K562 (cell line): ENCODE data around the gene JUND. TPM values are rescaled to one million over a fixed set of nuclear protein-coding genes. Genes with fewer than 3 reads are reported as not detected.

Experiments
- ATAC-seq: fragments of 200-7000 bp; cut with Tn5 transposase; 3 replicates; pipeline ENCODE4 v1.9.1; 2020; ENCODE audit warnings: moderate library complexity
- BruUV-seq: library from RNA; stranded (reverse); fragments of 400-500 nt; replicated peaks from 2 replicates; lab custom pipeline; 2021; lab: Mats Ljungman, UMichigan
- CTCF ChIA-PET: fragments of 300-600 bp; formaldehyde crosslinking; extraction: SDS; loops from one replicate; lab custom pipeline; 2021; ENCODE audit warnings: low intra/inter-chr PET ratio; lab: Yijun Ruan, JAX
- POLR2A ChIA-PET: fragments of 300-600, 350-650 bp; sonication (Branson Sonifier 250); formaldehyde crosslinking; extraction: SDS; loops from one replicate; lab custom pipeline; 2021; ENCODE audit warnings: antibody characterized with exemption, inconsistent platforms; lab: Yijun Ruan, JAX
- DNase-seq, 4 experiments: peaks; one replicate each; pipeline versions ENCODE4 v3.0.0 to v3.0.0-alpha.2; 2011 to 2018; ENCODE audit warnings: low spot score in 3 of 4, mixed read lengths in 3 of 4; ENCODE audit errors: extremely low read depth in 1 of 4
- FAIRE-seq: peaks from 2 replicates; lab custom pipeline; 2011; peaks lifted over from hg19 to GRCh38; lab: Jason Lieb, UNC
- H2AFZ ChIP-seq: 2 replicates; pipeline ENCODE4 v1.6.0; 2011; ENCODE audit warnings: low read depth, low read length, control low read depth, inconsistent platforms
- H3K27ac ChIP-seq: fragments of 200-600 bp; 3 replicates; pipeline ENCODE4 v1.8.0; 2011; ENCODE audit warnings: low read depth, mild to moderate bottlenecking, control low read depth, inconsistent platforms, low read length, moderate library complexity, mixed read lengths; ENCODE audit errors: extremely low read depth
- H3K27me3 ChIP-seq, 2 experiments: fragments of 300-600 bp in 1 of 2; 2 replicates in 1 of 2; 3 replicates in 1 of 2; pipeline versions ENCODE4 v1.6.0 to v1.8.0; 2011; ENCODE audit warnings: inconsistent platforms in 2 of 2, low read length in 2 of 2, mild to moderate bottlenecking in 1 of 2, mixed read lengths in 1 of 2, moderate library complexity in 1 of 2; ENCODE audit not compliant: control insufficient read depth in 2 of 2, insufficient read depth in 2 of 2
- H3K36me3 ChIP-seq: fragments of 300-600 bp; 3 replicates; pipeline ENCODE4 v1.8.0; 2011; ENCODE audit warnings: mild to moderate bottlenecking, low read length, inconsistent platforms; ENCODE audit not compliant: control insufficient read depth, insufficient read depth
- H3K4me1 ChIP-seq, 2 experiments: fragments of 200-600 bp in 1 of 2; replicated peaks in 1 of 2; 2 replicates in 1 of 2; 3 replicates in 1 of 2; pipeline versions ENCODE4 v1.5.1 to v1.8.0; 2011; ENCODE audit warnings: inconsistent platforms in 2 of 2, low read length in 2 of 2, mild to moderate bottlenecking in 1 of 2, mixed read lengths in 1 of 2, moderate library complexity in 1 of 2; ENCODE audit not compliant: control insufficient read depth in 2 of 2, insufficient read depth in 2 of 2
- H3K4me2 ChIP-seq: 2 replicates; pipeline ENCODE4 v1.6.1; 2011; ENCODE audit warnings: low read length, control low read depth, inconsistent platforms, mixed read lengths; ENCODE audit not compliant: insufficient read depth
- H3K4me3 ChIP-seq: fragments of 200-600 bp; sonication (generic), shearing (Covaris generic); 2 replicates; pipeline ENCODE4 v1.5.1; 2016; ENCODE audit warnings: control low read depth, inconsistent platforms
- H3K79me2 ChIP-seq: fragments of 200-600 bp; 3 replicates; pipeline ENCODE4 v1.8.0; 2011; ENCODE audit warnings: low read length, inconsistent platforms; ENCODE audit not compliant: control insufficient read depth, insufficient read depth
- H3K9ac ChIP-seq, 2 experiments: 2 replicates each; pipeline versions ENCODE4 v1.6.0 to v1.6.1; 2011; ENCODE audit warnings: low read depth in 2 of 2, low read length in 2 of 2, control low read depth in 1 of 2, inconsistent platforms in 1 of 2, mild to moderate bottlenecking in 1 of 2, mixed read lengths in 1 of 2; ENCODE audit not compliant: insufficient read depth in 1 of 2
- H3K9me1 ChIP-seq: one replicate; pipeline ENCODE4 v1.6.0; 2011; ENCODE audit warnings: inconsistent platforms, mild to moderate bottlenecking, low read length, moderate library complexity; ENCODE audit not compliant: control insufficient read depth, insufficient read depth
- H3K9me3 ChIP-seq: replicated peaks from 2 replicates; pipeline ENCODE4 v1.5.1; 2011; ENCODE audit warnings: low read depth, low read length, inconsistent platforms; ENCODE audit not compliant: control insufficient read depth, insufficient read depth
- H4K20me1 ChIP-seq: replicated peaks from 2 replicates; pipeline ENCODE4 v1.6.1; 2011; ENCODE audit warnings: low read length, inconsistent platforms, mixed read lengths; ENCODE audit not compliant: control insufficient read depth, insufficient read depth
- FOSL1 ChIP-seq: fragments of 200-800 bp; sonication (Bioruptor generic); conservative IDR thresholded peaks from 2 replicates; pipeline ENCODE4 v1.6.1; 2016; ENCODE audit warnings: missing genetic modification characterization, missing compliant biosample characterization
- RBFOX2 ChIP-seq: fragments of 200-400 bp; formaldehyde crosslinking; IDR thresholded peaks from 2 replicates; pipeline ENCODE4 v1.6.1; 2017; ENCODE audit warnings: low read depth, mild to moderate bottlenecking, low read length, moderate library complexity
- TRIM24 ChIP-seq, 2 experiments: fragments of 450-650 bp; IDR thresholded peaks; 2 replicates each; pipeline ENCODE4 v1.6.1; 2016
- WGBS: fragments of 100-300 bp; shearing (Covaris generic); methylation state at CpG from one replicate; pipeline ENCODE4 v1.1.6; 2016; ENCODE audit warnings: low coverage, mixed read lengths; ENCODE audit not compliant: insufficient coverage; ENCODE audit errors: missing lambda C conversion rate; 5-methylcytosine and 5-hydroxymethylcytosine counted together
- in situ Hi-C: fragments of 300-500 bp; cut with MboI; formaldehyde crosslinking; loops from 4 replicates; pipeline ENCODE4 v1.15.0; 2018; ENCODE audit warnings: inconsistent platforms, mixed read lengths
- intact Hi-C: fragments of 100-400 bp; cut with micrococcal nuclease; formaldehyde crosslinking; loops from 2 replicates; pipeline ENCODE4 v1.14.2; 2022
- polyA plus RNA-seq, 8 experiments: library from polyadenylated mRNA; depleted of rRNA in 4 of 8; stranded (reverse) in 5 of 8; unstranded in 3 of 8; fragments of >200 nt; fragmentation: Nextera tagmentation in 2 of 8; fragmentation: Illumina TruSeq in 1 of 8; extraction: Ambion mirVana in 2 of 8; extraction: Trizol in 1 of 8; gene quantifications; 2 replicates each; pipeline versions ENCODE4 v1.2.1 to v1.2.3, GENCODE V29; 2011 to 2014; ENCODE audit warnings: inconsistent platforms in 1 of 8, missing spikeins in 1 of 8
- total RNA-seq, 7 experiments: library from RNA; depleted of rRNA in 6 of 7; stranded (reverse); fragments of >200 nt in 6 of 7; fragmentation: Illumina TruSeq in 2 of 7; extraction: Trizol in 2 of 7; gene quantifications; 2 replicates each; pipeline versions ENCODE4 v1.2.1 to v1.2.3, GENCODE V29; 2011 to 2021; ENCODE audit warnings: low replicate concordance in 1 of 7
- TF ChIP-seq, protein P1 (sequence below): fragments of 450-650 bp; IDR thresholded peaks from 2 replicates; pipeline ENCODE4 v1.7.1; 2018; ENCODE audit warnings: mild to moderate bottlenecking, low read depth; ENCODE audit not compliant: partially characterized antibody

JUND gene
- total and polyA plus RNA-seq, 9 of the 15 experiments (the other 6 are each of a cell fraction or from before 2014, with no cell fraction given), result 6.4 to 286 (median 42.3) TPM

DNA sequence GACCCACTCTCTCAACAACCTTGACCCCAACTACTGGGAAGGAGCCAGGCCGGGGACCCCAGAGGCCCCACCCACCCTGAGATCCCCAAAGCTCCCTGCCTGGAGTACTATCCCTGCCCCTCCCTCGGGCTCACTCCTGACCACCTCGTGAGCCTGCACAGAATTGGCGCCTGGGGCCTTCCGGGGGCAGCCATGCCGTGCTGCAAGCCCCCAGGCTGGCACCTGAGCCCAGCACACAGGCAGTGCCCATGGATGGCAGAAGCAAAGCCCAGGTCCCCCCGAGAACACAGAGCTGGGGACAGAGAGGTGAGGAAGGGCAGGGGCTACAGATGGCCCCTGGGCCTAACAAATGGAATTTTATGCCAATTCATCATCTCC lies 27.5 kb upstream of the JUND start:
- DNase-seq (peak in 1 of 4 experiments; percentile 11), ATAC-seq (no peak), FAIRE-seq (no peak)
- in situ Hi-C loops (no loop called here), intact Hi-C loops (no loop called here)
- H3K79me2 ChIP-seq, result peaks cover 11% of the 10 kb centered on the region
- 93% methylated on average over 6 of the region's 7 CpGs for WGBS
- no peak overlapping the region for H2AFZ ChIP-seq
- TF ChIP-seq TRIM24 (IDR thresholded peaks at IDR 0.05), result no peak
- ChIA-PET POLR2A (interaction anchor here (0.6 to 1.2 kb wide), 4 partner anchors 12 to 27 kb away, joined by 3 to 5 read pairs (median 4); partner anchors contain the start of genes JUND and LSM4), CTCF (no interaction called here)
- no TSS peak for BruUV-seq
- H3K4me1 ChIP-seq, result peaks cover 9 to 82% of the 10 kb centered on the region in 2 experiments; a peak in 4 of 5 replicates
- no peaks in the 10 kb centered on the region for H4K20me1 ChIP-seq
- H3K9me1 ChIP-seq, result no peaks in the 10 kb centered on the region
- no peak overlapping the region for H3K4me3 ChIP-seq
- H3K9me3 ChIP-seq, result no peaks in the 10 kb centered on the region
- H3K27ac ChIP-seq, result no peak overlapping the region
- no peaks in the 10 kb centered on the region for H3K27me3 ChIP-seq
- H3K4me2 ChIP-seq, result no peak overlapping the region
- peaks cover 82% of the 10 kb centered on the region; the same call in 2 of the 3 replicates for H3K36me3 ChIP-seq
- no peak overlapping the region; a peak in 1 of 4 replicates for H3K9ac ChIP-seq

DNA sequence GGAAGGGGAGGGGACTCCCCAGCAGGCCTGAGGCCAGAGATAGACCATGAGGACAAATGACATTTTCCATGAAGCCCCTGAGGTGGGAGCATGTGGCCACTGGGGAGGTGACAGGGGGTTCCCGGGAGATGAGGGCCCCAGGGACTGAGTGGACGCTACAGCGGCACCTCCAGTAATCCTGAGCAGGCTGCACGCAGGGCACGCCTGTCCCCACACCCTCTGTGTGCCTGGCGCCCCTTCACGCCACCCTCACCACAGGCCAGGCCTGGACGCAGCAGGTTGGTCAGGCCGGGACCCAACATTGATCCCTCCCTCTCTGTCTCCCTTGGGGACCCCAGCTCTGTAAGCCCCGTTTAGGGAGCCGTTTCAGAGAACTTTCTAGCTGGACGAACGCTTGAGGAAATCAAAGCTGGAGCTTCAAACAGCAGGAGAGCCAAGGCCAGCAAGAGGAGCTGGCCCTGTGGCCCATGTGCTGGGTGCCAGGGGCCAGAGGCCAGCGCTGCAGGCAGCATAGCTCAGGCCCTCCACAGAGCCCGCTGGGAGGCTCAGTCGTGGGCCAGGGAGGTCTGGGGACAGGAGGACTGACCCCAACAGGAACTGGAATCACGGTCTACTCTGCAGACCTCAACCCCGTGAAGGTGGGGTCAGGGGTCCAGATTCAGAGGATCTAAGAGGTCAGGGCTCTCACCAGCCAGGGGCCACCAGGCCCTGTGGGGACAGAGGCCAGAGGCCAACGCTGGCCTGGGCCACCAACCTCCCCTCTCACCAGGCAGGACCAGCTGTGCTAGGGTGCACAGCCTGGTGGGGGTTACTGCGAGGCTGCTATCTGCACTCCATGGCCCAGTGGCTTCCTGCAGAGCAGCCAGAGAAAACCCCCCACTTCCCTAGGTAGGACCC lies 26.9 kb upstream of the JUND start:
- peak overlapping the region in 1 of 2 experiments; percentile 65; a peak in 2 of 4 replicates for H3K9ac ChIP-seq
- FAIRE-seq (no peak), DNase-seq (no peak), ATAC-seq (no peak)
- no peaks in the 10 kb centered on the region for H3K27me3 ChIP-seq
- no peak overlapping the region; the same call in 2 of the 3 replicates for H3K27ac ChIP-seq
- no peak overlapping the region for H3K4me2 ChIP-seq
- WGBS, result 91% methylated on average over 20 of the region's 20 CpGs
- H3K9me1 ChIP-seq, result no peaks in the 10 kb centered on the region
- peaks cover 76% of the 10 kb centered on the region; the same call in 2 of the 3 replicates for H3K36me3 ChIP-seq
- peaks cover 15 to 88% of the 10 kb centered on the region in 2 experiments for H3K4me1 ChIP-seq
- no peak overlapping the region for H3K4me3 ChIP-seq
- ChIA-PET CTCF (no interaction called here), POLR2A (interaction anchor here (0.6 to 1.2 kb wide), 5 partner anchors 12 to 27 kb away, joined by 3 to 5 read pairs (median 3); partner anchors contain the start of genes JUND and LSM4)
- no peak overlapping the region for H2AFZ ChIP-seq
- no peaks in the 10 kb centered on the region for H4K20me1 ChIP-seq
- BruUV-seq, result no TSS peak
- in situ Hi-C loops, result no loop called here
- intact Hi-C loops, result no loop called here
- no peaks in the 10 kb centered on the region for H3K9me3 ChIP-seq
- H3K79me2 ChIP-seq, result peaks cover 7% of the 10 kb centered on the region
- TF ChIP-seq, protein P1, sequence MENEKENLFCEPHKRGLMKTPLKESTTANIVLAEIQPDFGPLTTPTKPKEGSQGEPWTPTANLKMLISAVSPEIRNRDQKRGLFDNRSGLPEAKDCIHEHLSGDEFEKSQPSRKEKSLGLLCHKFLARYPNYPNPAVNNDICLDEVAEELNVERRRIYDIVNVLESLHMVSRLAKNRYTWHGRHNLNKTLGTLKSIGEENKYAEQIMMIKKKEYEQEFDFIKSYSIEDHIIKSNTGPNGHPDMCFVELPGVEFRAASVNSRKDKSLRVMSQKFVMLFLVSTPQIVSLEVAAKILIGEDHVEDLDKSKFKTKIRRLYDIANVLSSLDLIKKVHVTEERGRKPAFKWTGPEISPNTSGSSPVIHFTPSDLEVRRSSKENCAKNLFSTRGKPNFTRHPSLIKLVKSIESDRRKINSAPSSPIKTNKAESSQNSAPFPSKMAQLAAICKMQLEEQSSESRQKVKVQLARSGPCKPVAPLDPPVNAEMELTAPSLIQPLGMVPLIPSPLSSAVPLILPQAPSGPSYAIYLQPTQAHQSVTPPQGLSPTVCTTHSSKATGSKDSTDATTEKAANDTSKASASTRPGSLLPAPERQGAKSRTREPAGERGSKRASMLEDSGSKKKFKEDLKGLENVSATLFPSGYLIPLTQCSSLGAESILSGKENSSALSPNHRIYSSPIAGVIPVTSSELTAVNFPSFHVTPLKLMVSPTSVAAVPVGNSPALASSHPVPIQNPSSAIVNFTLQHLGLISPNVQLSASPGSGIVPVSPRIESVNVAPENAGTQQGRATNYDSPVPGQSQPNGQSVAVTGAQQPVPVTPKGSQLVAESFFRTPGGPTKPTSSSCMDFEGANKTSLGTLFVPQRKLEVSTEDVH, result no peak
- no peak for TF ChIP-seq FOSL1 (tag)
- peak; percentile 47; the same call in 1 of the 2 replicates for TF ChIP-seq RBFOX2
